ENCODE measurements around the gene SWI5. TPM values are rescaled to one million over a fixed set of nuclear protein-coding genes. Genes with fewer than 3 reads are reported as not detected.

SWI5 gene
- total RNA-seq, 4 donors from 2014 or later: 10.0 to 33.3 (median 25.2) TPM

DNA sequence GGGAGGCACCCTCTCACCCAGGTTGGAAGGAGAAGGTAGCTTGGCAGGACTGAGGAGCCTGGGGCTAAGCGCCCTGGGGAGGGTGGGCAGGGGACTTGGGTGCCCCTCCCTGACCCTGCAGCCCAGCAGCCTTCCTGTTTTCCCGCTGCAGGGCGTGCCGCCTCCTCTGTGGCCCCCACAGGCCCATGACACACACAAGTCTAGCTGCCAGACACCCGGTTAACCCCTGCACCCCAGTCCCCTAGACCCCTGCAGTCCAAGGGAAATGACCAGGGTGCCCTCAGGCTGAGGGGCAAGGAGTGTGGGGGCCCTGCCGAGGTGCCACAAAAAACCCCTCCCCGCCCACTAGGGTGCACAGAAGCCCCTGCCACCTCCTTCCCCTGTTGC is 33.3 kb upstream of the SWI5 start:
- ATAC-seq (ENCODE audit: low FRiP score) (no peak), DNase-seq (ENCODE audit: low spot score) (no peak)
- TF ChIP-seq, protein P1, sequence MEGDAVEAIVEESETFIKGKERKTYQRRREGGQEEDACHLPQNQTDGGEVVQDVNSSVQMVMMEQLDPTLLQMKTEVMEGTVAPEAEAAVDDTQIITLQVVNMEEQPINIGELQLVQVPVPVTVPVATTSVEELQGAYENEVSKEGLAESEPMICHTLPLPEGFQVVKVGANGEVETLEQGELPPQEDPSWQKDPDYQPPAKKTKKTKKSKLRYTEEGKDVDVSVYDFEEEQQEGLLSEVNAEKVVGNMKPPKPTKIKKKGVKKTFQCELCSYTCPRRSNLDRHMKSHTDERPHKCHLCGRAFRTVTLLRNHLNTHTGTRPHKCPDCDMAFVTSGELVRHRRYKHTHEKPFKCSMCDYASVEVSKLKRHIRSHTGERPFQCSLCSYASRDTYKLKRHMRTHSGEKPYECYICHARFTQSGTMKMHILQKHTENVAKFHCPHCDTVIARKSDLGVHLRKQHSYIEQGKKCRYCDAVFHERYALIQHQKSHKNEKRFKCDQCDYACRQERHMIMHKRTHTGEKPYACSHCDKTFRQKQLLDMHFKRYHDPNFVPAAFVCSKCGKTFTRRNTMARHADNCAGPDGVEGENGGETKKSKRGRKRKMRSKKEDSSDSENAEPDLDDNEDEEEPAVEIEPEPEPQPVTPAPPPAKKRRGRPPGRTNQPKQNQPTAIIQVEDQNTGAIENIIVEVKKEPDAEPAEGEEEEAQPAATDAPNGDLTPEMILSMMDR (IDR thresholded peaks at IDR 0.05): no peak

DNA sequence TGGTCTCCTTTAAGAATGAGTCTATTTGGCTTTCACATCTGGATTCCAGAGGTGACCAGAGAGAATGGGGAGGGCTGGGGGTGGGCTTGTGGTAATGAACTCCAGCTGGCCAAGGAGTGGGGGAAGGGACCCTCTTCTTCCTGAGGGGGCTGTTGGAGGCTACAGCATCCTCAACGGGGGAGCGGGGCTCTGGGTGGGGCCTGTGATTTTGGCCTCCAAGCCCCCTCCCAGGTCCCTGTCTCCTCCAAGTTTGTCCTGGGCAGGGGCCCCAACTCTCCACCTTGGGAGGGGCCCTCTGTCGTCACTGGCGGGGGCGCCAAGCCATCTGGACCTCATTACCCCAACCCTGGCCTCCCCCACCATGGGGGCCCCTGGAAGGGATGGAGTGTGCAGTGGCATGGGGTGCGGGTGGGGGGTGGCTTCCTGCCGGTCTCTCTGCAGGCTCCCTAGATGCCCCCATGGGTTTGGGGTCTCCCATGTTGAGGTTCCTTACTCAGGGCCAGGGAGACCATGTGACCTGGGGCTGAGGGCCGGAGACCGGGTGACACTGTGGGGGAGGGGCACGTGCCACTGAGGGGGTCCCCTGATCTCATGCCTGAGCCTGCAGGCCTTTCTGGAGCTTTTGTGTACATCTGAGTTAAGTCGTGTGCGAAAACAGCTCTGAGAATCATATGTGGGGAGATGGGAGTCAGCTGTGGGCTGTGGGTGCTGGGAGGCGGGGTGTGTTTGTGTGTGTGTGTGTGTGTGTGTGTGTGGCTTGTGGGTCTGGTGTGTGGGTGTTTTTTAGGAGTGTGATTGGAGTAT is 32.7 kb upstream of the SWI5 start:
- no peak for DNase-seq (ENCODE audit: low spot score)
- no peak for ATAC-seq (ENCODE audit: low FRiP score)
- TF ChIP-seq, protein P1 (IDR thresholded peaks at IDR 0.05): no peak

DNA sequence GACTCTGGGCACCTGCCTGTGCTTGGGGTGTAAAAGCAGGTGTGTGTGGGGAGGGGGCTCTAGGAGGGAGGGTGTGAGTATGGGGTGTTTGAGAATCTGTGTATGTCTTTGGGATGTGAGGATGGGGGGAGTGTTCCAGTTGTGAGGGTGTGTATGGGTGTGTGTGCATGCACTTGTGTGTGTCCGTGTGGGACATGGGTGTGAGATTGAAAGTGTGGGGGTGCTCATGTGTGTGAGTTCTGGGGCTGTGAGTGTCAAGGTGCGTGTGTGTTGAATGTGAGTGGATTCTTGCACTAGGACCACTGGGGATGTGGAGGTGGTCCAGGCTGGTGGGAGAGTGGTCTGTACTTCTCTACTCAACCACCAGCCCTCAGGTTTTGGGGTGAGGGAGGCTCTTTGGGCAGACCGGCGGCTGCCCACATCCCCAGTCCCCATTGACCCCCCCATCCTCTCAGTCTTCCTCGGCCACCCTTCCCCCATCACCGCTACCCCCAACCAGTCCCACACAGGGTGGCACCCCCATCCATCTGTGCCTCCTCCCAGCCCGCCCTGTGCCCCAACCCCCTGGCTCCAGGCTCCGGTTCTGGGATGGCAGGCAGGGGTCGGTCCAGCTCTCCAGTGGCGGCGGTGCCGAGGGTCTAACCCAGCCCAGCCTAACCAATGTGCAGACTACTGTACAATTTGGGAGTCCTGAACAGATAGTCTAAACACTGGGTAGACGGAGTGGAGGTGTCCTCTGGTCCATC is 31.8 kb upstream of the SWI5 start:
- DNase-seq (ENCODE audit: low spot score) (no peak), ATAC-seq (ENCODE audit: low FRiP score) (no peak)
- TF ChIP-seq, protein P1 (IDR thresholded peaks at IDR 0.05): no peak

DNA sequence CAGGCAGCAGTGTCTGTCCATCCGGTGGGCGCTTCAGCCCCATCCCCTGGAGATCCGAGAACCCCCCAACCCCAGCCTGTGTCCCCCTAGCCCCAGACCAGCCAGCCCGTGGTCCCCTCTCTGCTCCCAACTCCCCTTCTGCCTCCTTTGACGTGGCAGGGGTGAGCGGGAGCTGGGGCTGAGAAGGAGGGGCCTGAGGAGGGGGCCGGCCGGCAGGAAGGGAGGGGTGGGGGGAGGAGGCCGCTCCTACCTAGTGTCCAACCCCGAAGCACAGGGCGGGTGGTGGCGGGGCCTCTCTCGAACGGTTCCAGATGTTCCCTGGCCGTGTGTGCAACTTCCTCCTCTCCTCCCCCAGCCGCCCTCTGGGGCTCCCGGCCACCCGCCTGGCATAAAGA is 31.2 kb upstream of the SWI5 start:
- DNase-seq (ENCODE audit: low spot score): no peak
- TF ChIP-seq, protein P1 (IDR thresholded peaks at IDR 0.05): no peak
- peak; percentile 46 for ATAC-seq (ENCODE audit: low FRiP score)

DNA sequence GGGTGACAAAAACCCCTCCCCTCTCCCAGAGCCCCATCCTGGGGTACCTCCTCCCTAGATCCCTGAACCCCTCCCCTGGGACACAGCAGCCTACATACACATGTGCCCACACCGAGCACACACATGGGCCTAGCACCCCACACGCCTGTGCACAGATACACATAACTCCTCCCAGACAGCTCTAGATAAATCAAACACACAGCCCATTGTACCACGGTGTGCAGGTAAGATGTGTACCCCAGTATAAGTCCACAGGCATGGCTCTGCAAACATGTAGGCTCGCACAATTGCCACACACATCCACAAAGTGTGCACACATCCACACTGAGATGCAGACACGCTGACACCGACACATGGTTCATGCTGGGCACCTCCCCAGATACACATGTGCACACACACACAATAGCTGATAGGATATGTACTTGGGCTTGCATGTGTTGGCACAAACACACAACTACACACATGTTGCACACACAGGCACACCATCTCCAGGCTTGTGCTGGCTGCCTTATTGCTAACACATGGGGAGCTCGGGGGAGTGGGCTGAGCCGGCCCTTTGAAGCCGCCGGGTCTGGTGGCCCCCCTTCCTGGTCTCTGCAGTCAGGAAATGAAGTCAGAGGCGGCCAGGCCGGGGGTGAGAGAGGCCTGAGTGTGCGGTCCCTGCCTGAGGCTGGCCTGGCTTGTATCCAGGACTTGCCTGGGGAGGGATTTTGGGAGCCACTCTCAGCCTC is 30.5 kb upstream of the SWI5 start:
- no peak for DNase-seq (ENCODE audit: low spot score)
- TF ChIP-seq, protein P1 (IDR thresholded peaks at IDR 0.05): no peak
- no peak for ATAC-seq (ENCODE audit: low FRiP score)

DNA sequence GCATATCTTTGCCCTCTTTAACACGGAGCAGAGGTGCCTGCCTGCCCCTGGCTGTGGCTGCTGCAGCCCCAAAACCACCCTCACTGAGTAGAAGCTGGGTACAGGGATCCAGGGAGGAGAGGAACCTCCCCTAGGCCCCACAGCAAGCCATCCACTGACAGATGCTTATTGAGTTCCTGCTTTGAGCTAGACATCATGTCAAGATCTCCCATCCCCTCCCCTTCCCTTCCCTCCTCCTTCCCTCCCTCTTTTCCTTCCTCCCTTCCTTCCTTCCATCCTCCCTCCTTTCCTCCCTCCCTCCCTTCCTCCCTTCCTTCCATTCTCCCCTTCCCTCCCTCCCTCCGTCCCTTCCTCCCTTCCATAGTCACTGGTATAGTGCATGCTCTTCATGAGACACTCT is 29.6 kb upstream of the SWI5 start:
- ATAC-seq (ENCODE audit: low FRiP score) (no peak), DNase-seq (ENCODE audit: low spot score) (no peak)
- TF ChIP-seq, protein P1 (IDR thresholded peaks at IDR 0.05): no peak
